GM13977 (cell line): ENCODE results near the gene SLC25A19.

ENCODE experiments used
- DNase-seq: peaks from one replicate; pipeline ENCODE4 v3.0.0; 2012; ENCODE audit warnings: low spot score
- in situ Hi-C: fragments of 300-500 bp; cut with MboI; formaldehyde crosslinking; loops from one replicate; pipeline ENCODE4 v1.12.0; 2022; ENCODE audit warnings: low sequenced_read_pairs, low pct_unique_long_range_greater_than_20kb, mixed read lengths, inconsistent platforms; ENCODE audit not compliant: unreplicated experiment
- TF ChIP-seq, protein P1 (sequence below): IDR thresholded peaks from 2 replicates; pipeline ENCODE4 v1.5.1; 2012; ENCODE audit warnings: mild to moderate bottlenecking, control low read depth; ENCODE audit not compliant: insufficient read depth; ENCODE audit errors: extremely low read depth, missing control alignments

Gene SLC25A19

DNA sequence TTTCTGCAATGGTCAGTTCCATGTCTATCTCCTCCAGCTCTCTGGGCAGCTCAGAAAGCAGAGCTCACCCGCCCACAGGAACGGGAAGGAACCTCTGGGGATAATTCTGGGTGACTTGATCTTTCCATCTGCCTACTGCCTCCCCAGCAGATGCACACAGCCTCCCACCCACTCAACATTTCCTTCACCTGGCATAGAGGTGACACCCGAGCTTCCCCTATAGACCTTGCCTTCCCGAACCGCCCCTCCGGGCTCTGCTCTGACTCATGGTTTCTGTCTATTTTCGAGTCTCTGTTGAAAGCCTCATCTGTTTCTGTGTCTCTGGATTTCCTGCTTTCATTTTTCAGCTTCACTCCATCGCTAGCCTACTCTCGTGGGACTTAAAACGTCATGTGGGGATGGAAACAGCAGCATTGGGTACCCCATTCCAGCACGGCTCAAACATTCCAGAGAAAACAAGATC lies 39.2 kb downstream of the SLC25A19 start:
- TF ChIP-seq, protein P1, sequence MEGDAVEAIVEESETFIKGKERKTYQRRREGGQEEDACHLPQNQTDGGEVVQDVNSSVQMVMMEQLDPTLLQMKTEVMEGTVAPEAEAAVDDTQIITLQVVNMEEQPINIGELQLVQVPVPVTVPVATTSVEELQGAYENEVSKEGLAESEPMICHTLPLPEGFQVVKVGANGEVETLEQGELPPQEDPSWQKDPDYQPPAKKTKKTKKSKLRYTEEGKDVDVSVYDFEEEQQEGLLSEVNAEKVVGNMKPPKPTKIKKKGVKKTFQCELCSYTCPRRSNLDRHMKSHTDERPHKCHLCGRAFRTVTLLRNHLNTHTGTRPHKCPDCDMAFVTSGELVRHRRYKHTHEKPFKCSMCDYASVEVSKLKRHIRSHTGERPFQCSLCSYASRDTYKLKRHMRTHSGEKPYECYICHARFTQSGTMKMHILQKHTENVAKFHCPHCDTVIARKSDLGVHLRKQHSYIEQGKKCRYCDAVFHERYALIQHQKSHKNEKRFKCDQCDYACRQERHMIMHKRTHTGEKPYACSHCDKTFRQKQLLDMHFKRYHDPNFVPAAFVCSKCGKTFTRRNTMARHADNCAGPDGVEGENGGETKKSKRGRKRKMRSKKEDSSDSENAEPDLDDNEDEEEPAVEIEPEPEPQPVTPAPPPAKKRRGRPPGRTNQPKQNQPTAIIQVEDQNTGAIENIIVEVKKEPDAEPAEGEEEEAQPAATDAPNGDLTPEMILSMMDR: no peak
- DNase-seq: peak; percentile 84
- in situ Hi-C loops: no loop called here

DNA sequence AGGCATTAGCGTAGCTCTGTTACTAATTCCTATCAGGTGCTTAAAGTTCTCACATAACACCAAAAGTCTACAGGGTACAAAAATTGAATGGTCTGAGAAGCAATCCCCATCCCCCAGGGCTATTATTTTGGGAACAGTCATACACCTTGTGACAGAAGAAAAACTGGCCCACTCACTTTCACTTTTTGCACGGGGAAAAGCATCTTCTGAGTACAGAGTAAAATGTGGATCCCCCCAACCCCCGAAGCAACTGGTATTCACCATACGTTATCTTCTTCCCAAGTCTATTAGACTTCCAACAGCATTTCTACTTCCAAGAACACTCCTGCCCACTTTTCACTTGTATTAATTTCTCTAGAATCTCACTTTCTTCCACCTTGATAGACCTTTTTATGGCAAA lies 39.7 kb downstream of the SLC25A19 start:
- no peak for DNase-seq
- TF ChIP-seq, protein P1: no peak
- in situ Hi-C loops: no loop called here

DNA sequence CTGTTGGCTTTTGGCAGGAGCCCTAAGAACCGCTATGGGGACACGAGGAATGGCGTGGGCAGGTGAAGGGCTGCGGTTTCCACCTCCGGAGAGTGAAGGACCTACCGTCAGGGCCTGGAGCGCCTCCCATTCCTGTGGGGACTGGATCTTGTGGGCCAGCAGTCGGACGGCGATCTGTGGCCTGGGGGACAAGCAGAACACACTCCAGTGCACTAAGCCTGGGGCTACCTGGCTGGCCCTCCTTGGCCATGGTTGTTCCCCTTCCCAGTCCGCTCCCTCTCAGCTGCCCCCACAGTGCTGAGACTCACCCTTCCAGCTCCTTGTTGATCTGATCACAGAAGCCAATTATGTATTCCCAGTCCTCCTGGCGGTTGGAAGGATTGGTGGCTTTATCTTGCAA lies 42.8 kb downstream of the SLC25A19 start:
- DNase-seq: no peak
- in situ Hi-C loops: no loop called here
- TF ChIP-seq, protein P1: no peak

DNA sequence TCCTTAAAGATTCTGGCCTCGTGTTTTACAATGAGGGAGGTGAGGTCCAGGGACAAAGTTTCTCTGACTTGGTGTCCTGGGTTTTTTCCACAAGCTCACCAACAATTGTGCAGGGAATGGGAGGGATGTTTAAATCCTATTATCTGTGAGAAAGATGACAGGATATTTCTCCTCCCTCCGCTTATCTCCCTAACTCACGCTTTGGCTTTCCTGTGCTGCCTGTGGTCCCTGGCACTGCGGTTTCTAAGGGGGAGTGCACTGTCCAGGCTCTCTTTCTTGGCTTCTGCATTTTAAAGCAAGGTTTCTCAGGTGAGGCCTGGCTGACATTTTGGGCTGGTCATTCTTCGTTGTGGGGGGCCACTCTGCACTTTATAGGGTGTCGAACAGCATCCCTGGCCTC lies 44.2 kb downstream of the SLC25A19 start:
- DNase-seq: no peak
- in situ Hi-C loops: no loop called here
- TF ChIP-seq, protein P1: no peak

DNA sequence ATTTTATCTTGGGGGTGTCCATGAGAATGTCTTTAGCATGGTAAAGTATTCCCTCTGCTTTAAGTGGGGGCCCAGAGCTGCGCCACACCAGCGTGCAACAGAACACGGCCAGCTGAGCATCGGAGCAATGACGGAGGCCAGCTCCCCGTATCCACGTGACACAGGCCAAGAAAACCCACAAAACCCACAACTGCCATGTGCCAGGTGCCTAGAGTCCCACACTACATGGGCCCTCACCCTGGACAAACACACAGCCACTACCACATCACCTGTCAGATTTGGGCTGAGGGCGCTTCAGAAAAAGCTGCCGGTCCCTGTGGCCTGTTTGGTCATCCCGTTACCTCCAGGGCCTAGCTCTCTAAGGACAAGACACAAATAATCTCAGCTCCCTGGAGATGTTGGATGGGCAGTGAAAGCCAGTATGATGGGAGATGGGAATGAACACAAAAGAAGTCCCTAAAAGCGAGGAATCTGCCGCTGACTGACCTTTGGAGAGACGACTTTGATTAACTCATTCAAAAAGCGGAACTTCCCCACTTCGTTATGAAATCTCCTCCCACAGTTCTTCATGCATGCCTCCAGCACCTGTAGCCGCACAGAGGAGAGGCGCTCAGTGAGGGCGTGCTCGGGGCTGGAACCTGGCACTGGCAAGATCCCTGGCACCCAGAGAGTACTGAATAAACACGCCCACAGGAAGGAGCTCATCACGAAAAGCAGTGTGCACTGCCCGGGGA lies 44.9 kb downstream of the SLC25A19 start:
- TF ChIP-seq, protein P1: no peak
- DNase-seq: no peak
- in situ Hi-C loops: no loop called here

DNA sequence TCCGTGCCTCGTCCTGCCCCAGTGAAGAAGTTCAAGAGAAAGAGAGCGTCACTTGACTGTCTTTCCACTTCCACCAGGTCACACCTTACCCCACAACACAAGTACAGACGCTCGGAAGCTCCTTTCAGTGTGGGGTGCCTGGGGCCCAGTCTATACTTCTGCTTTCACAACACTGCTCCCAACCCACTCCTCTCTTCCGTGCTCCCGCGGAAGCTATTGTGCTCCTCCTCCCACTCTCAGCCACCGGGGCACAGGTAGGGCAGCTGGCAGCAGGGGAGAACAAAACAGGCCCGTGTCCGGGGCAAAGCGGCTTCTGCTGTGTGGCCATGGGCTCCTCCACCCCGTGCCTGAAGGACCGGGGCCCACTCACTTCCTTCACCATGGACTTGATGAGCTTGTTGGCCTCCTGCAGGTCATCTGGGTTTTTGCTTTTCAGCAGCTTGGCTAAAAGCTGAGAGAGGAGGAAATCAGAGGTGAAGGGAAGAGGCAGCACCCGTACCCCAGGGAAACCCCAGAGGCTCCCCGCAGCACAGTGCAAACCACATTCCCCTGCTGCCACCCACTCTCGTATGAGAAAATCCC lies 46.7 kb downstream of the SLC25A19 start:
- in situ Hi-C loops: no loop called here
- no peak for DNase-seq
- TF ChIP-seq, protein P1: no peak
